ENCODE results near the gene VPS11. TPM values are rescaled to one million over a fixed set of nuclear protein-coding genes. Genes with fewer than 3 reads are reported as not detected.

VPS11 gene
- total RNA-seq, 1 donor from 2014 or later: 23.4 TPM

GRCh38 chr11:119091178-119091577 is 23.6 kb downstream of the VPS11 start:
- Histone ChIP-seq H3K27me3 (no peaks in the 10 kb centered on the region), H3K27ac (no peak overlapping the region), H3K9me3 (no peaks in the 10 kb centered on the region), H3K4me1 (peaks cover 15 to 24% of the 10 kb centered on the region in 2 donors), H3K36me3 (no peaks in the 10 kb centered on the region), H3K4me3 (no peak overlapping the region)
- no peak for DNase-seq (ENCODE audit: low spot score in 2 of 2)
- no peak for TF ChIP-seq CTCF (IDR thresholded peaks at IDR 0.05)
- intact Hi-C loops (cut with DNase I): no loop called here

- no peak for TF ChIP-seq CTCF (IDR thresholded peaks at IDR 0.05)
- no peaks in the 10 kb centered on the region for H3K27me3 ChIP-seq
- peaks cover 7% of the 10 kb centered on the region in 2 donors for H3K36me3 ChIP-seq
- no peak for DNase-seq (ENCODE audit: low spot score in 2 of 2)
- H3K4me1 ChIP-seq: peaks cover 15 to 24% of the 10 kb centered on the region in 2 donors
- intact Hi-C loops (cut with DNase I): no loop called here
- peak overlapping the region; percentile 21 to 96 for H3K27ac ChIP-seq
- H3K4me3 ChIP-seq: peak overlapping the region in 1 of 2 donors; percentile 89
- H3K9me3 ChIP-seq: no peaks in the 10 kb centered on the region
Observed at GRCh38 chr11:119091966-119092879, 24.6 kb downstream of the VPS11 start.

- H3K27me3 ChIP-seq: no peaks in the 10 kb centered on the region
Observed at GRCh38 chr11:119092880-119093842, 25.5 kb downstream of the VPS11 start.

GRCh38 chr11:119093942-119094815 is 26.6 kb downstream of the VPS11 start:
- Histone ChIP-seq H3K27ac (peak overlapping the region; percentile 96 to 97), H3K36me3 (peaks cover 18 to 24% of the 10 kb centered on the region in 2 donors), H3K4me1 (peaks cover 15 to 24% of the 10 kb centered on the region in 2 donors), H3K9me3 (no peaks in the 10 kb centered on the region), H3K27me3 (no peaks in the 10 kb centered on the region), H3K4me3 (peak overlapping the region; percentile 89 to 98)
- intact Hi-C loops (cut with DNase I): loop anchor here (2.0 kb wide), 1 partner anchor 37 kb away; the partner anchor contains the start of gene HYOU1
- TF ChIP-seq CTCF (IDR thresholded peaks at IDR 0.05): no peak
- peak in 1 of 2 donors; percentile 72 for DNase-seq (ENCODE audit: low spot score in 2 of 2)

More at GRCh38 chr11:119092880-119093842, 25.5 kb downstream of the VPS11 start:
- H3K9me3 ChIP-seq: no peaks in the 10 kb centered on the region
- DNase-seq (ENCODE audit: low spot score in 2 of 2): no peak
- peak overlapping the region; percentile 89 to 98 for H3K4me3 ChIP-seq
- peaks cover 16 to 17% of the 10 kb centered on the region in 2 donors for H3K36me3 ChIP-seq
- H3K27ac ChIP-seq: peak overlapping the region; percentile 96 to 97
- peaks cover 15 to 24% of the 10 kb centered on the region in 2 donors for H3K4me1 ChIP-seq
- no peak for TF ChIP-seq CTCF (IDR thresholded peaks at IDR 0.05)
- intact Hi-C loops (cut with DNase I): no loop called here

- Histone ChIP-seq H3K27me3 (no peaks in the 10 kb centered on the region), H3K4me3 (peak overlapping the region; percentile 89 to 98), H3K27ac (peak overlapping the region; percentile 96 to 97), H3K4me1 (peaks cover 15 to 24% of the 10 kb centered on the region in 2 donors), H3K9me3 (no peaks in the 10 kb centered on the region), H3K36me3 (peaks cover 18 to 24% of the 10 kb centered on the region in 2 donors)
- TF ChIP-seq CTCF (IDR thresholded peaks at IDR 0.05): peak; percentile 70 to 82 (median 81)
- intact Hi-C loops (cut with DNase I): loop anchor here (1.0 to 2.0 kb wide), 3 partner anchors 10 to 38 kb away; partner anchors contain the start of genes HINFP, HMBS and HYOU1
- peak; percentile 55 to 93 for DNase-seq (ENCODE audit: low spot score in 2 of 2)
Observed at GRCh38 chr11:119094816-119095065, 27.1 kb downstream of the VPS11 start.
